ENCODE data around the gene IL16. TPM values are rescaled to one million over a fixed set of nuclear protein-coding genes. Genes with fewer than 3 reads are reported as not detected.
"Not testable (repeated sequence)": the region's sequence is repeated elsewhere in the genome, so short reads cannot be mapped to it uniquely, and the experiment has no call there.

Gene IL16
- total RNA-seq, 1 donor from 2014 or later, result 6.5 TPM

DNA sequence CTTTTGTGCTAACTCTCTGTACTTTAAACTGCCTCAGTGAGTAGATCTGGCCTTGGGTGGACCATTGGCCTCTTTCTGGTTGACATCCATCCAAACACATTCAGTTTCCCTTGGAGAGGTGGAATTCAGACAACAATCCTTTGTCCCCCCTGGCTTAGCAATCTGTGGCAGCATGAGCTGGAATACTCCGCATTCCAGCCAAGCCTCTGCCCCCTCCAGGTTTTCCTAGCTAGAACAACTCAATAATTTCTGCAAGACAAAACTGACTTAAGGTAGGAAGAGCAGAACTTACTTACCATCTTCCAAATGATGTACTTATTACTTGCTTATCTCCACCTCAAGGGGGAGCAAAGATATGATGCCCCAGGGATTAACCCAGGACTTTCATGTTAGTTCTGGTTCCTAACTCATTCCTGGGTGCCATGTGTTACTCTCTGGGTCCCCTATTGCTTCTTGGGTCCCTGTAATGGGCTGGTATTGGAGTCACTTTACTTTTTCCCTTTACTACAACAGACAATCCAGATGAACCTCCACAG lies 21.8 kb upstream of the IL16 start:
- DNase-seq, result no peak

DNA sequence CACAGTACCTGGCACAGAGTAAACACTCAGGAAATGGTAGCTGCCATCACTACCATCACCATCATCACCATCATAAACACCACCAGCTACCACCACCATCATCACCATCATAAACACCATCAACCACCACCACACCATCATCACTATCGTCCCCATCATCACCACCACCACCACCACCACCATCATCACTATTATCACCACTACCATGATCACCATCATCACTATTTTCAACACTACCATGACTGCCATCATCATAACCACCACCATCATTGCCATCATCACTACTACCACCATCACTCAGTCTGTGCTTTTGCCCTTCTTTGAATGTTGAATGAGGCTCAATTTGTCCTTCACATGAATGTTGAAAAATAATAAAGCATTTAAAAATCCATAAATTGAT lies 21.2 kb upstream of the IL16 start:
- no peak for DNase-seq

DNA sequence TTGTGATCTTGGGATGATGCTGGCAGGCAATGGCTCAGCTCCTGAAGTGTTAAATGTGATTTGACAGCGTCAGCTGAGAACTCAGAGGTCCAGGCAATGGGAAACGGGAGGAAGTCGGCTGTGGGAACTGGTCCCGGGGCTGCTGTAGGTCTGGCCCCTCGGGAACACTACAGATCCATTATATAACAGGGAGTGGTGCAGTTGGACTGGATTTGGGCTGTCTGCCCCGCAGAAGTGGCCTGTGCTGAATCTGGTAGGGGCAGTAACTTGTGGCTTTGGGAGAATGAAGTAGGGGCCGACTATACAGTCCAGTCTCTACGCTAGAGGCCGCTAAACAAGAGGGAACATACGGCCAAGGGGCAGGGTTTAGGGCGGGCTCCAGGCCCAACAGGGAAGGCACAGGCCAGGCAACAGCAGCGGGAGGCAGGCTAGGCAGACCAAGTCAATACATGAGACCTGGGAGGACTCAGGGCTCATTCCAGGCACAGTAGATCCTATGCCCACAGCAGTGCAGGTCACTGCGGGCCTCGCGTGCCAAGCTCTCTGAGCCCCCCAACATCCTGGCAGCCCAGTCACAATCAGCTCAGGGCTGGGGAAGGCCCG lies 20.3 kb upstream of the IL16 start:
- peak; percentile 66 for DNase-seq

DNA sequence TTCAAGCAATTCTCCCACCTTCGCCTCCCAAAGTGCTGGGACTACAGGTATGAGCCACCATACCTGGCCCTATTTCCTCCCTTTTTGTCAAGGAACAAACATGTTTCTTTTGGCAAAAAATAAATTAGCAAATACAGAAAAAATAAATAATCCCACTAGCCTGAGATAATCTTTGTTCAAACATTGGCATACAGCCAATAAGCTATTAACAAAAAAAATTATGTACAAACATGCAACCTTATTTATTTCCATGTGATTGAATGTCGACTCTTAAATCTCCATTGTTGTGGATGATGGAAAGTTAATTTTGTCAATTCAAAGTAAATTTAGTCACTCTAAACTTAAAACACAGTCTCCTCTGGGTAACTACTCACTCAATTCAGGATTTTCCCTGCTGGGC lies 18.3 kb upstream of the IL16 start:
- DNase-seq, result no peak

DNA sequence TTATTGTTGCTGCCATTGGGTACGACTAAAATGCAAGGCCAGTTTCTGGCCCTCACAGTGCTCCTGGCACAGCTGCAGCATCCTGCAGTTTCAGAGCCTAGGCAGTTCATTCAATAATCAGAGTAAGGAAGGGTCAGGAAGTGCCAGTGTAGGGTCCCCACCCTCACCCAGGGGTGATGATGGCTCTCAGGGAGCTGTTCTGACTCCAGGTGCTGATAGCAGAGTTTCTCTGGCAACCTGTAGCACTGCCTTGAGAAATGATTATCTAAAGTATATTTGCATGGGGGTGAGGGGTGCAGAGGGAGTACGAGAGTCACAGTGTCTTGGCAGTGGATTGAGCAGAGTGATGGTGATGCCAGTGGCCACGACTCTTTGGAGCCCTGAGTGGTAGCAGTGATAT lies 15.5 kb upstream of the IL16 start:
- DNase-seq, result no peak

DNA sequence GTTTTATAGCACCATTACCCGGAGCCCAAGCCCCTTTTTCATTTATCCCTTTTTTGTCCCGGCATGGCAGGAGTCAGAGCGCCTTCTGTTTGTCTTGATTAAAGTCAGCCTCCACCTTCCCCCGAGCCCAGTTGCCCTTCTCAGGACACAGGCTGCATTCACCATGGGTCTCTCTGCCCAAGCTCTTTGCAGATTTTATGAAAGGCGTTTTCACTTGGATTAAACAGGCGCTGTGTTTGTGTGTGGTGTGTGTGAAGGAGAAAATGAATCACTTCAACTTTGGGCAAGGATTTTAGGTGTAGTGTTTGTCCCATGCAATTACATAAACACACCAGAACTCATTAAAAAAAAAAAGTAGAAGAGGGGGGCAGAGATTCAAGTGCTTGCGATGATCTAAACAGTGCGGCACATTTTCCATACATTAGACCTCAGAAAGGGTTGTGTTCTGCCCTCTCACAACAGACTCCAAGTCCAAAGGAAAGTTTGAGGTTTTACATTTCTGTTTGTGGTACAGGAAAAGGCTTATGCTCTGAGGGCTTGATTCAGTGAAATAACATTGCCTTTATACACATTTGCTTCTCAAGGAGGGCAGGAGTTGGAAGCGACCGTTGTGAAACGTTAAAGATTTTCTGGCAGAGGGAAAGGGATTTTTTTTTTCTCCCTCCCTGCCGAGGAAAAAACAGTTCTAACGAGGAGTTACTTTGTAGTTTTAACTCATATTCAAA lies 14.5 kb upstream of the IL16 start:
- peak; percentile 64 for DNase-seq

DNA sequence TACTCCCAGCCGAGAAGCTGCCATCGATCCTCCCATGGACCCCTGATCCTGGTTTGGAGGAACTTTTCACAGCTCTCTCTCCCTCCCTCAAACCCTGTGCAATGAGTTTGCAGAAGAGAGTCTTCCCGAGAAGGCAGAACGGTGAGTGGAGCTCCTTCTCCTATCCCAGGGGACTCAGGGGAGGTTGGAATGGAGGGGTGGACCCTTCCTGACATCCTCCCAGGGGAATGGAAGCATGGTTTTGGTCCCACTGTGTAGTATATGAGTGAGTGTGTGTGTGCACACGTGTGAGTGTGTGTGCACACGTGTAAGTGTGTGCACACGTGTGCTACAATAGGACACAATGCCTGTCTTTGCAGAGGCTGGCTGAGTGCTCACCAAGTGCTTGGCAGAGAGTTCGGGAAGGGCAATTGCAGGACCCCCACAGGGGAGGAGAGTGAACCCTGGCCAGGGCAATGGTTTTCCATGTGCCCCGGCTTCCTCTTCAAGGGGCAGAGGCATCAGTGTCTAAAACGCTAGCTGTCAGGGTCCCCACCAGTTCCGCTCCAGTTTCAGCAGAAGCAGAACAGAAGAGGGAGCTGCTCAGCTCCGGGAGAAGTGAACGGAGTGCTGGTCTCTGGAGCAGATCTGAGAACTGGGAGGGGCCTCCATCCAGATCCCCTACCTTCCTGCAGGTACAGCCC lies 13.8 kb upstream of the IL16 start:
- peak; percentile 19 for DNase-seq

DNA sequence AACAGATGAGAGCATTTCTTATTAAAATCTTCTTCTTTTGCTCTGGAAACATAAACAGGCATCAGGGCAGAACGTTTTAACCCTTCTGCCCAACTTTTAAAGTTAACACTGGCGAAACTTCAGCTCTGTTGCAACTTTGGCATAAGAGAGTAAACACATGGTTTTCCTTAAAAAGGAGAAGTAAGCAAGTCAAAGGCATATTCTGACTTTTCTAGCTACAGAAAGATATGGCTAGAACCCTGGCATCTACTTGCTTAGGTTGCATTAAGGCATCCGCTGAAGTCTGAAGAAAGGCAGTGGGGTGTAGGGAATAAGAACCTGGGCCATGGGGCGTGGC lies 13.3 kb upstream of the IL16 start:
- DNase-seq, result no peak

DNA sequence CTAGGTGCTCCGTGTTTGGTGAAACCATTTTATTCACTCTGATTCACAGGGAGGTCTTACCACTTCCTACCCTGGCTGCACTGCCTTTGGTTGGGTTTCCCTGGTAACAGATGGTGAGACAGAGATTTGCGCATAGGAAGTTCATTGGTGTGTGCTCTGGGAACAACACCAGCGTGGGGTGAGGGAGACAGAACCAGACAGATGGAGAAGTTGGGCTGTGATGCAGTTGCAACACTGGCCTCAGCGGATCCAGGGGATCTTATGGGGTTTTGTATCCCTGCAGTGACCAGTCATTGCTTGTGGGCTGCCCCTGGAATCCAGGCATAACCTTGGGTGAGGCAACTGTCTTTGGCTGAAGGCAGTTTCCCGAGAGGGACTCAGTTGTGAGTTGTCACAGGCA lies 12.5 kb upstream of the IL16 start:
- no peak for DNase-seq

DNA sequence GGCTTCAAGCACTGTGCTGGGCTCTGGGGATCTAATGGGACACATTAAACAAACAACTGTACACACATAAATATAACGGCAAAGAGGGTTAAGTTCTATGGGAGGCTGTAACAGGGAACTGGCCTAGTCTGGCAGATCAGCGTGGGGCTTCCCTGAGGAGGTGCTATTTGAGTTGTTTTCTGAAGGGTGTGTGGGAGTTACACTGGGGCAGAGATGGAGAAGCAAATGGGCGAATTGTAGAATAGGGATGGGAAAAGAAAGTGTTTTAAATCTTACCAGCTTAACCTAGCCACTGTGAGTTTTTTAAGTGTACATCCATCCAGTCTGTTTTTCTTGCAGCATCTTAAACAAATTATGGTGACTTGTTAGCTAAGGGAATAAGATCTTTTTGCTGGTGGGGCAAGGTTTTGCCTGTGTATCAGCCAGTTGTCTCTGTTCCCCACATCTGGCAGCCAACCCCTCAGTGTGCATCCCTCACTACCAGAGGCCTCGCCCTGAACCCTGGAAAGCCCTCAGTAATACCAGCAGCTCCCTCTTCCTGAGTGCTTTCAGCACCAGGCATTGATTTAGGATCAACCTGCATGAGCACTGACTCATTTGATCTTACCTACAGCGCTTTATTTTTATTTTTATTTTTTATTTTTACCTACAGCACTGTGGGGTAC lies 10.9 kb upstream of the IL16 start:
- no peak for DNase-seq

DNA sequence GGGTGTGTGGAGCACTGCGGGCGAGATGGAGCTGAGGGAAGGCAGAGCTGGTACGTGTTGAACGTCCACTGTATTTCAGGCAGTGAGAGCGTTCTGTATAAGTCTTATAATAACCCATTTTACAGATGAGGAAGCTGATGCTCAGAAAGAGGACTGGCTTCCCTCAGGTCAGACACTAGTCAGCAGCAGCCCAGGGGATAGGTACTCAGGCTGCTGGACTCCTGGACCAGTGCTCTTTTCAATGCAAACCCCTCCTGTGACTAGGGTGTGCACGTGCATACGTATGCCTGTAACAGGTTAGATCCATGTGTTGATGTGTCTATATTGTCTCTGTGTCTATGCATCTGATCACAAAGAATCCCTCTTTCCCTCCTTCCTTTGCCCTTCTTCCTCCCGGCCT lies 8.3 kb upstream of the IL16 start:
- no peak for DNase-seq

DNA sequence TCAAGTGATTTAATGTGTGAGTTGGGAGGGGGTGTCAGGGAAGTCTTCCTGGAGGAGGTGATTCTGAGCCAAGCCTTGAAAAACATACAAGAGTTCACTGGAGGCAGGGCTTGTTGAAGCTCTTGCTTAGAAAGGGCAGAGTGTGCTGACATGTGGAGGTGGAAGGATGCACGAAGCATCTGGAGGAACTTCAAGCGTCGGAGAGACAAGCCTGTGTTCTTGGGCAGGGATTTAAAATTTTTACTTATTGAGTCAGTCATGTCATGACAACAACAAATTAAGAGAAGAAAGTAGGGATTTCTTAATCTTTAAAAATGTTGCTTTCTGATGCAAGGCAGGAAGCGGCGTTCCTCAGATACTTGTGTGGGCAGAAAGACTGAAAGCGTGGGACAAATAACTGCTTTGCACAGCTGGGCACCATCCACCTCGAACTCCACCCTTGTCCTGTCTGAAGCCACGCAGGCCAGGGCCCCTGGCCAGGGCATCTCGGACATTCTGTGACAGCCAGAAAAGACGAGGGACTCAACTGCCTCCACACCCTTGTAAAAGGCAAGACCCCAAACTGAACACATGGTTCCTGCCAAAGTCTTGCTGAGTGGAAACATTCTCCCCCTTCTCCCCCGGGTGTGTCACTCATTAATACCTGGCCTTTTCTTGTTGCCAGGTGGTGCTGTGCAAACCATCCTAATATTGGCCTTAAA lies 6.9 kb upstream of the IL16 start:
- peak; percentile 39 for DNase-seq

DNA sequence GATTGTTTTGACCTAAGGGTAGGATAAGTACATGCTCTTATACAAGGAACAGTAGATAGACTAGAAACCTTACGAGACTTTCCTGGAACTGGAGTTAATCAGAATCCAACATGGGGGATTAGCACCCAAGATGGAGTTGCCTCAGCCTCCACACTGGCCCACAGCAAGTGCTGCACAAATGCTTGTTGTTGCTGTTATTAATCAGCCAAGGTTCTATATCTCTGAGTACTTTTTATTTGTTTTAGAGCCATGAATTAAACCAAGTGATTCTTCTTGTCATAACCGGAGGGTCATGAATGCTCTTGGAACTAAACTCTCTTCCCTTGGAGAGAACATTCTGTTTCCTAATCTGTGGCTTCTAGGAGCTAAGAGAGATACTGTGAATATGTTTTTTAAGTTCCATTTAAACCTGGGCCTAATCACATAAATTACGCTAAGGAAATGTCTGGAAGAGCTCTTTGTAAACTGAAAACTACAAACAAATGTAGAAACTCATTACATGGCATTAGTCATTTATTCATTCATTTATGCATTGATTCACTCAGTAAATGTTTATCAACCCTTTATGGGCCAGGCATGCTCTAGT lies 5.7 kb upstream of the IL16 start:
- no peak for DNase-seq

DNA sequence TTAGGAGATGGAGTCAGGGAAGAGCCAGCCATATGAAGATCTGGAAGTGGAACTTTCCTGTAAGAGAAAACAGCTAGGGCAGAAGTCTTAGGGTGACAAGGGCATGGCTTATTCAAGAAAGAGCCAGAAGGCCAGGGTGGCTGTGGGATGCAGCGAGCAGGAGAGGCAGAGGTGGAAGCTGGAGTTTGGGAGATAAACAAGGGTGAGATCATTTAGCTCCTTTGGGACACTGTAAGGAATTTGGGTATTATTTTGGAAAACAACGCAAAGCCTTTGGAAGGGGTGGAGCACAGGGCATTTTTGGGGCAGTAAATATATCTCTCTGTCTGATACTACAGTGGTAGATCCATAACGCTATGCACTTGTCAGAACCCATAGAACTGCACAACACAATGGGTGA lies 5.0 kb upstream of the IL16 start:
- no peak for DNase-seq

DNA sequence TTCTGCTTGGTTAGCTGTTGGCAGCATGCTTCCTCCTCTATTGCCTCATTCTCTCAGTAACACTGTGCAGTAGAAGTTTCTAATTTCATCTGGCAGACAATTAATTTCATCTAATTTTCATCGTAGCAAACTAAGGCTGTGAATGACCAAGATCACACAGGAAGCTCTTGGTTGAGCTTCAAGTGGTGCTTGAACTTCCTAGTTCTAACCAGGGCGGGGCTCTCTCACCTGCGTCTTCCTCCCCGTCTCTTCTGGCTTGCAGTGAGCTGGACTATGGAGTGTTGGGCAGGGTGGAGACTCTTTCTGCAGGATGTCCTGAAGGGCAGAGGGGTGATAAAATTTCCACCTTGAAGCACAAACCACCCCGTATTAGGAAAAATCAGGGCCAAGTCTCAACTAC lies 2.0 kb upstream of the IL16 start:
- no peak for DNase-seq

DNA sequence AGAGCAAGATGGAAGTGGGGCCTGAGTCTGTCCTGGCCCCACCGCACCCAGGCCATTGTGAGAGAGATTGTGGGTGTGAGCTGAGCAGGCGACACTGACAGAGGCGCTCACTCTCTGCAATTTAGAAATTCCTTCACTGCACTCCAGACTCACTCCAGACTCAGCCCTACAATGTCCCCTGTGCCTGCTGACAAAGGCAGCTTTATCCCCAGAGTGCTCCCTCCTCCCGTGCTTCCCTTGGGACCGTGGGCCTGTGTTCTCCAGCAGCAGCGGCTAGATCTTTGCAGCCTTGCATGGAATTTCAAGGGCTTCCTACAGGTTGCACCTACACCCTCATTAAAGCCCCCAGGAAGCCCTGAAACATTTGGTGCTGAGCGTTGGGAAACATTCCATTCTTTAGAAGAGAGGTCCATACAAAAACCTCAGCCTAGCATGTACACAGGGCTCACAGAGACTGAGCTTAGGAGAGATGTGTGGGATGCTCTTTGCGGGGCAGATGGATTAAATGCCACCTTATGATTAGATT lies 1.3 kb upstream of the IL16 start:
- no peak for DNase-seq

DNA sequence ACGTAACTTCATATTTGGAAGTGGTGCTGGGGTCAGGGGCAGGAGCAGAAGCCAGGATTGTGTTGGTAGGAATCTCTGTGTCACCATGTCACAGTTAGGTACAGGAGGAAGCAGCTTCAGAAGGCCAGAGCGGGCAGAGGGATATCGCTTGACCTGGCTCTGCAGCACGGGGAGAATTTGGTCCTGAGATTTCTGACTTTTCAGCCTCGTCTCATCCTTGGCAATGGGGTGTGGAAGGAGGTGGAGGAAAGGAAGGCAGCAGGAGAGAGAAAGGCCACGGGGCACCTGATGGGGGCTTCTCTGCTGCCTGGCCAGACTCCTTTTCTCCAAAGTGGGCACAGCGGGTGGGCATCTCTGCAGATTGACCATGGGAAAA lies 564 bp downstream of the IL16 start:
- DNase-seq, result no peak

DNA sequence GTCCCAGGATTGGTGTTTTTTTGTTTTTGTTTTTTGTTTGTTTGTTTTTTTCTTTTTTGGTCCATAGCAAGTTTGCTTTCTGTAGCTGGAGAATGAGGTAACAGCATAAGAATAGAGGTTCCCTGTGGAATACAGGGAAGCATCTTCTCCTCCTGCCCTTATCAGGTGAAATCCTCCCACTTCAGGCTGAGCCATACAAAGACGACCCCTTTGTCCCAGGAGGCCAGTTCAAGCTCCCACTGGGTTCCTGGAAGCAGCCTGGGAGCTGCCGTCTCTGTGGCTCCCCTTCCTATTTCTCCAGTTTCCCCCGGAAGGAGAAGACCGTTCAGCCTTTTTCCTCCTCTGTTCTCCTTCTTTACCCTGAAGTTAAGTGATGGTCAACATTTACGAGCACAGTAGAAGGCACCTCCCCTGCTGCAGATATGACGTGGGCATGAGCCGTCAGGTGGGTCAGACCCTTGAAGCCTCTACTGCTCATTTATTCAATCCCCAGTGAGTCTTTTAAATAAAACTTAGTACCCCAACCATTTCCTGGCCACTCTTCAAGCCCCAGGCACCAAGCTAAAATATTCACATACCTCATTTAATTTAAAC lies 1.1 kb downstream of the IL16 start:
- no peak for DNase-seq

DNA sequence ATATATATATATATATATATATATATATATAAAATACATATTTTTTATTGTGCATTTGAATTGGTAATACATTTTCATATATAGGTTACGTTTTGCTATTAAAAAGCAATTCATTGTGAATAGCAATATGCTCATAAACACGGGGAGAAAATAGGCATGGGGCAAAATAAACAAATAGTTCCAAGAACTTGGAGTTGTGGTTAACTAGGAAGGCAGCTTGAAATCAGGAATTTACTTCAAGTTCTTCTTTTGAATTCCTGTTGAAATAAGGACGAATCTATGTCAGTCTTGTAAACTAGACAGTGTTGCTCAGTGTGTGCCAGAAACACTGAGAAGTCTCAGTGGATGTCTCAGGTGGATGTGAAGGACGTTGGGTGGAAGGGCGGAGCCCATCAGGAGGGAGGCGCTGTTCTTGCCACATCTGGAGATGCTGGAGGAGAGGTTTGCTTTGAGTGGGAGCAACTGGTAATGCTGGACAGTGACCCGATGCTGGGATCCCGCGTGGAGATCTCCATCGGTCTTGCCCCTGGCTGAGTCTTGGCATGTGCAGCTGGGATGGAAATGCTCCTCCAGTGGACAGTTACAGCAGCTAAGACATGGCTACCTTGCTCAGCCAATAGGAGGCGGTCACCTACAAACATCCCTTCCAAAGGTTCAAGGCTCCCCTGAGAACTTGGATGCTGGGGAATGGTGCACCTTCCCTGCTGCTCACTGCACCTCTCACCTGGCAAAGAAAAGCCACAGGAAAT lies 2.5 kb downstream of the IL16 start:
- no peak for DNase-seq

DNA sequence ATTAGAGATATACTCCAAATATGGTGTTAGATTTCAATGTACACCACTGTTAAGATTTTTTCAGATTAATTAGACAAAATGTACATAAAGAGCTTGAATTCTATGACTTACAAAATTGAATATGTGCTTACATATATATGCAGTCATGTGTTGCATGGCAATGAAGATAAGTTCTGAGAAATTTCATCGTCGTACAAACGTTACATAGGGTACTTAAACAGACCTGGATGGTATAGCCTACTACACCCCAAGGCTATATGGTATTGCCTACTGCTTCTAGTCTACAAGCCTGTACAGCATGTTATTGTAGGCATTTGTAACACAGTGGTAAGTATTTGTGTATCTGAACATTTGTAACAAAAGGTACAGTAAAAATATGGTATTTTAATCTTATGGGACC lies 9.3 kb downstream of the IL16 start:
- no peak for DNase-seq

DNA sequence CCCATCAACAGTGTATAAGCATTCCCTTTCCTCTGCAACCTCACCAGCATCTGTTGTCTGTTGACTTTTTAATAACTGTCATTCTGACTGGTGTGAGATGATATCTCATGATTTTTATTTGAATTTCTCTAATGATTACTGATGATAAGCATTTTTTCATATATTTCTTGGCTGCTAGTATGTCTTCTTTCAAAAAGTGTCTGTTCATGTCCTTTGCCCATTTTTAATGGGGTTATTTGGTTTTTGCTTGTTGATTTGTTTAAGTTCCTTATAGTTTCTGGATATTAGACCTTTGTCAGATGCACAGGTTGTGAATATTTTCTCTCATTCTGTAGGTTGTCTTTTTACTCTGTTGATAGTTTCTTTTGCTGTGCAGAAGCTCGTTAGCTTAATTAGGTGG lies 11.3 kb downstream of the IL16 start:
- not testable (repeated sequence) for DNase-seq

Measured in tongue (tissue), 2 donors.